ENCODE results near the gene MEX3A. TPM values are rescaled to one million over a fixed set of nuclear protein-coding genes. Genes with fewer than 3 reads are reported as not detected.

Gene MEX3A
- total and polyA plus RNA-seq, 2 of the 8 experiments (the other 6 are each of a cell fraction or from before 2014, with no cell fraction given): 34.1 to 52.4 TPM

GRCh38 chr1:156114919-156115513 is 32.8 kb upstream of the MEX3A start (continued):
- TF ChIP-seq PHF8 (conservative IDR thresholded peaks at IDR 0.05; ENCODE audit: low read depth, low read length): 0 out of 2 replicates have a peak, but pooled peaks have one; percentile 31
- TF ChIP-seq MAX (IDR thresholded peaks at IDR 0.05): 0 out of 2 replicates have a peak, but pooled peaks have one; percentile 27

Measured in H1 (cell line).